C4-2B (cell line): ENCODE results near the gene OBSL1.

ENCODE experiments used
- H3K27ac ChIP-seq: fragments of 450-650 bp; 2 replicates; pipeline ENCODE4 v1.5.1; 2017
- CTCF ChIP-seq: fragments of 450-650 bp; conservative IDR thresholded peaks from 2 replicates; pipeline ENCODE4 v1.5.1; 2017; ENCODE audit warnings: mild to moderate bottlenecking
- ZFX ChIP-seq: fragments of 450-650 bp; IDR thresholded peaks from 2 replicates; pipeline ENCODE4 v1.6.1; 2017

Gene OBSL1

GRCh38 chr2:219562049-219563020, 9.0 kb downstream of the OBSL1 start:
- no peak for TF ChIP-seq ZFX
- TF ChIP-seq CTCF: no peak
- H3K27ac ChIP-seq: no peak overlapping the region

GRCh38 chr2:219561179-219562048, 9.9 kb downstream of the OBSL1 start:
- no peak overlapping the region for H3K27ac ChIP-seq
- no peak for TF ChIP-seq CTCF
- no peak for TF ChIP-seq ZFX

- no peak overlapping the region for H3K27ac ChIP-seq
- TF ChIP-seq ZFX (no peak), CTCF (no peak)
Measured at GRCh38 chr2:219560893-219561178, 10.5 kb downstream of the OBSL1 start.

GRCh38 chr2:219560037-219560892, 11.1 kb downstream of the OBSL1 start:
- TF ChIP-seq ZFX (no peak), CTCF (peak; percentile 88)
- no peak overlapping the region for H3K27ac ChIP-seq

DNA sequence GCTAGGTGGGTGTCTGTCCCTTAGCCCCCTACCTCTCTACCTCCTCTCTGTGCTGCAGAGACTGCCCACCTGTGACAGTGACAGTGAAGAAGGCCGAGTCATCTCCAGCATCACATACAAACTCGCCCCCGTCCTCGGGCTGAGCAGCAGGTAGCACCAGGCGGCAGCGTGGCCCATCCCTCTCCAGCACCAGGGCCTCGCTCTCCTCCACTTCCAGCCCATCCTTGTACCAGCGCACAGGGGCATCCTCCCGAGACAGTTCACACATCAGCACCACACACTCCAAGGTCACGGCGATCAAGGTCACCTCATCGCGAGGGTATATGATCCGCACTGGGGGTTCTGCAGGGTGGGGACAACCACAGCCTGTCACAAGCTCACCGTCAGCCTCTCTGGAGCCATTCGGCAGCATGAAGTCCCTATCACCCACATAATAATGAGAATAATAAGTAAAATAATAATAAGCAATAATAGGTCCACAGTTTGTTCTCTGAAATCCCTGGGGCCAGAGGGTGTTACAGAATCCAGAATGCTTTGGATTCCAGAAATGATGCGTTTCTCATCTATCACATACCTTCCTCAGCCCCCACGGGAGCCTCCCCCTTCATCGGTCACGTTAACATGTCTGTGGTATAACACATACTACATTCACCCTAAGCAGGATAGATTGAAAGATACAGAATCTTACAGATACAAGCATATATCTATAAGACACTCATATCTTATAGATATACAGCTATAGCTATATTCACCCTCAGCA, 12.0 kb downstream of the OBSL1 start:
- TF ChIP-seq CTCF (no peak), ZFX (no peak)
- no peak overlapping the region for H3K27ac ChIP-seq
